MCF 10A (cell line): ENCODE results near the gene MDP1. TPM values are rescaled to one million over a fixed set of nuclear protein-coding genes. Genes with fewer than 3 reads are reported as not detected.

Experiments used
- BruUV-seq: library from RNA; stranded (reverse); fragments of 400-500 nt; replicated peaks from 2 replicates; lab custom pipeline; 2021; lab: Mats Ljungman, UMichigan
- CTCF ChIA-PET: fragments of 300-600 bp; sonication (Branson Sonifier 250); formaldehyde crosslinking; extraction: SDS; loops from one replicate; lab custom pipeline; 2021; ENCODE audit warnings: antibody characterized with exemption, inconsistent platforms; lab: Yijun Ruan, JAX
- POLR2A ChIA-PET: fragments of 300-600, 350-650 bp; sonication (Branson Sonifier 250); formaldehyde crosslinking; extraction: SDS; loops from one replicate; lab custom pipeline; 2020; ENCODE audit warnings: antibody characterized with exemption, inconsistent platforms; lab: Yijun Ruan, JAX
- DNase-seq: peaks from one replicate; pipeline ENCODE4 v3.0.0-alpha.2; 2018; ENCODE audit not compliant: unreplicated experiment
- H3K27ac Mint-ChIP-seq: one replicate; pipeline ENCODE4 v1.8.0; 2022; ENCODE audit warnings: mild to moderate bottlenecking, low read depth, mixed read lengths; ENCODE audit not compliant: unreplicated experiment
- H3K27me3 Mint-ChIP-seq: one replicate; pipeline ENCODE4 v1.8.0; 2022; ENCODE audit warnings: mixed read lengths; ENCODE audit not compliant: insufficient read depth, unreplicated experiment
- H3K36me3 Mint-ChIP-seq: one replicate; pipeline ENCODE4 v1.8.0; 2022; ENCODE audit warnings: mild to moderate bottlenecking, moderate library complexity, mixed read lengths; ENCODE audit not compliant: insufficient read depth, unreplicated experiment
- H3K4me1 Mint-ChIP-seq: one replicate; pipeline ENCODE4 v1.8.0; 2022; ENCODE audit warnings: mixed read lengths; ENCODE audit not compliant: insufficient read depth, unreplicated experiment
- H3K4me3 Mint-ChIP-seq: one replicate; pipeline ENCODE4 v1.8.0; 2022; ENCODE audit warnings: mild to moderate bottlenecking, moderate library complexity, mixed read lengths; ENCODE audit not compliant: unreplicated experiment
- H3K9me3 Mint-ChIP-seq: one replicate; pipeline ENCODE4 v1.8.0; 2022; ENCODE audit warnings: mixed read lengths; ENCODE audit not compliant: unreplicated experiment
- CTCF ChIP-seq: fragments of 200-600 bp; IDR thresholded peaks from one replicate; pipeline ENCODE4 v1.8.0; 2022; ENCODE audit warnings: antibody characterized with exemption, mild to moderate bottlenecking; ENCODE audit not compliant: unreplicated experiment
- intact Hi-C: fragments of 100-400 bp; cut with micrococcal nuclease; formaldehyde crosslinking; loops from 2 replicates; pipeline ENCODE4 v1.14.1; 2022
- total RNA-seq: library from RNA; stranded (reverse); gene quantifications from 2 replicates; pipeline ENCODE4 v1.2.3, GENCODE V29; 2022

MDP1 gene
- total RNA-seq, 1 experiment from 2014 or later = 20.2 TPM

DNA sequence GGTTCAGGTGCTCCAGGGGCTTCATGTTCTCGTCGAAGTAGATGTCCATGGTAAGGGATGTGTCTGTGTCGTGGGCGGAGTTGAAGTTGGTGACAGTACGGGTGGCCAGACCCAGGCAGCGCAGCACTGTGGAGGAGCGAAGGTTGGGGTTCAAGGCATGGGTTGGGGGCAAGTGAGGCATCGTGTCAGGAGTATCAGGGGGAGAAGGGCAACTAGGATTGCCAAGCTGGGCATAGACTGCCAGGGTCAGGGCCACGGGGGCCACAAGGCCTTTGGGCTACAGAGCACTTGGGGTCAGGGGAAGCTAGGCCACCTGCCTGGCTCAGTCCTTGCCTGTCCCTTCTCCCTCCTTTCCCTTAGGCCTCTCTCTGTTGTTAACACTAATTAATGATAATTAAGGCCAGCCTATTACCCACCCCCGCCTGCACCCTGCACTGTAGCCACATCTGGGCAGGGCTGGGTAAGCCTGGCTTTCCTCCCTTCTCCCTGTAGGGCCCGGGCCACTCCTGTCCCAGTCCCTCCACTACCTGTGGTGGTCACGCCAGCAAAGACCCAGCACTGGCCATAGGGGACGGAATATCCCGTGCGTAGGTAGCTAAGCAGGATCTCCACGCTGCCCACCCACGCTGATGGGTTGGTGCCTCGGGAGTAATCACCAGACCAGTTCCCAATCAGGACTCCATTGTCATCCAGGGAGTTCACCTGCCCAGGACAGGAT lies 42.8 kb upstream of the MDP1 start:
- Mint-ChIP-seq H3K4me1 (peaks cover 40% of the 10 kb centered on the region), H3K27ac (peak overlapping the region; percentile 97), H3K9me3 (no peaks in the 10 kb centered on the region), H3K4me3 (peak overlapping the region; percentile 57), H3K27me3 (no peaks in the 10 kb centered on the region), H3K36me3 (peaks cover 24% of the 10 kb centered on the region)
- intact Hi-C loops = no loop called here
- no peak for TF ChIP-seq CTCF
- BruUV-seq = TSS peak; percentile 21
- no peak for DNase-seq
- CTCF ChIA-PET = interaction anchor here (1.1 to 32.3 kb wide), 5 partner anchors 12 to 178 kb away, joined by 3 to 457 read pairs (median 34); partner anchors contain the start of genes CIDEB, DHRS1, LTB4R2 and NOP9
- POLR2A ChIA-PET = interaction anchor here (0.5 to 4.0 kb wide), 16 partner anchors 12 to 144 kb away, joined by 3 to 24 read pairs (median 5); partner anchors contain the start of genes CHMP4A, DCAF11, NRL and RABGGTA

DNA sequence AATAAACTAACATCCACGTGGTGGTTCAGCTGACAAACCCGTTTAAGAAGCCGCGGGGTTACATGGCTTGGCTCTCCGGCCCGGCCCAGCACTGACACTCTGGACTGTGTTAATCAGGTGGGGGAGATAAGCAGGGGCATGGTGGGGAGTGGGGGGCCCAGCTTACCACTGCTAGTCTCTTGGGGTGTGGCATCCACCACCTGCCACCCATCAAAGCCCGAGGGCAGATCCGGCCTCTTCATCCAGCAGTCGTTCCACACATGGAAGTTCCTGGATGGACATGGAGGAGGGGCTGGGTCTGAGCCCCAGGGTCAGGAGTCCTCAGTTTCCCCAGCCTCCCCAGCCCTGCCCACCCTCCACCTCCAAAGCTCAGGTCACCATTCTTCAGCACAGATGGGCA lies 42.3 kb upstream of the MDP1 start:
- Mint-ChIP-seq H3K9me3 (no peaks in the 10 kb centered on the region), H3K4me1 (peaks cover 39% of the 10 kb centered on the region), H3K27me3 (no peaks in the 10 kb centered on the region), H3K27ac (peak overlapping the region; percentile 97), H3K36me3 (peaks cover 27% of the 10 kb centered on the region), H3K4me3 (no peak overlapping the region)
- intact Hi-C loops = no loop called here
- no peak for TF ChIP-seq CTCF
- BruUV-seq = no TSS peak
- ChIA-PET POLR2A (interaction anchor here (0.5 to 4.0 kb wide), 10 partner anchors 9 to 143 kb away, joined by 3 to 24 read pairs (median 4); partner anchors contain the start of genes DCAF11, MDP1, NRL and RABGGTA), CTCF (interaction anchor here (1.1 to 32.3 kb wide), 4 partner anchors 16 to 178 kb away, joined by 3 to 457 read pairs (median 213); partner anchors contain the start of genes CIDEB, DHRS1, LTB4R2 and NOP9)
- no peak for DNase-seq

- CTCF ChIA-PET = interaction anchor here (0.6 to 32.3 kb wide), 4 partner anchors 15 to 99 kb away, joined by 4 to 457 read pairs (median 213); partner anchors contain the start of genes CIDEB, DHRS1, LTB4R2 and NOP9
- Mint-ChIP-seq H3K36me3 (peaks cover 29% of the 10 kb centered on the region), H3K9me3 (no peaks in the 10 kb centered on the region), H3K4me3 (no peak overlapping the region), H3K27me3 (no peaks in the 10 kb centered on the region), H3K4me1 (peaks cover 31% of the 10 kb centered on the region), H3K27ac (peak overlapping the region; percentile 73)
- POLR2A ChIA-PET = interaction anchor here (0.8 to 4.0 kb wide), 8 partner anchors 10 to 41 kb away, joined by 3 to 22 read pairs (median 6); partner anchors contain the start of genes MDP1, RABGGTA and TINF2
- intact Hi-C loops = no loop called here
- no TSS peak for BruUV-seq
- TF ChIP-seq CTCF = no peak
- no peak for DNase-seq
Observed at GRCh38 chr14:24256960-24257359, 41.1 kb upstream of the MDP1 start.
